HCT116 (cell line): ENCODE measurements around the gene MATK. TPM values are rescaled to one million over a fixed set of nuclear protein-coding genes. Genes with fewer than 3 reads are reported as not detected.

ENCODE experiments used
- ATAC-seq: fragments of 200-7000 bp; cut with Tn5 transposase; 2 replicates; pipeline ENCODE4 v1.9.1; 2020; ENCODE audit warnings: mild to moderate bottlenecking, moderate library complexity
- BruUV-seq: library from RNA; stranded (reverse); fragments of 400-500 nt; replicated peaks from 2 replicates; lab custom pipeline; 2021; lab: Mats Ljungman, UMichigan
- CTCF ChIA-PET: fragments of 300-600 bp; sonication (Branson Sonifier 250); formaldehyde crosslinking; loops from one replicate; lab custom pipeline; 2021; ENCODE audit warnings: antibody characterized with exemption; lab: Charles Lee
- POLR2A ChIA-PET: fragments of 300-600, 350-600 bp; sonication (Branson Sonifier 250); formaldehyde crosslinking; loops from one replicate; lab custom pipeline; 2021; ENCODE audit warnings: antibody characterized with exemption; lab: Charles Lee
- RAD21 ChIA-PET, 2 experiments: fragments of 300-600 bp; sonication (Branson Sonifier 250); formaldehyde crosslinking; loops; one replicate each; lab custom pipeline; 2023; ENCODE audit warnings: low total read pairs in 2 of 2; ENCODE audit not compliant: uncharacterized antibody in 2 of 2, unreplicated experiment in 2 of 2, low non-redundant PET in 1 of 2; lab: Charles Lee
- DNase-seq: peaks from one replicate; pipeline ENCODE4 v3.0.0-alpha.2; 2010; ENCODE audit warnings: low read depth, low spot score
- H2AFZ ChIP-seq: fragments of 200-600 bp; shearing (Covaris generic), sonication (generic); 2 replicates; pipeline ENCODE4 v1.6.1; 2017; ENCODE audit warnings: low read depth, mixed run types, mixed read lengths, antibody characterized with exemption, low read length; ENCODE audit not compliant: poor library complexity, severe bottlenecking
- H3K27ac ChIP-seq: 2 replicates; pipeline ENCODE4 v1.5.1; 2012; ENCODE audit warnings: low read depth, low read length
- H3K27me3 ChIP-seq: fragments of 200-600 bp; sonication (generic); 2 replicates; pipeline ENCODE4 v1.6.1; 2016; ENCODE audit warnings: mixed run types, low read length, mixed read lengths; ENCODE audit not compliant: insufficient read depth
- H3K36me3 ChIP-seq, 2 experiments: fragments of 200-500 bp in 1 of 2; fragments of 200-600 bp in 1 of 2; sonication (Bioruptor generic) in 1 of 2; sonication (generic) in 1 of 2; 2 replicates each; pipeline versions ENCODE4 v1.5.1 to v1.6.1; 2014 to 2016; ENCODE audit warnings: low read length in 2 of 2, inconsistent platforms in 1 of 2, mixed read lengths in 1 of 2, mixed run types in 1 of 2; ENCODE audit not compliant: insufficient read depth in 2 of 2, control insufficient read depth in 1 of 2
- H3K4me1 ChIP-seq, 2 experiments: fragments of 200-600 bp in 1 of 2; sonication (generic) in 1 of 2; 2 replicates each; pipeline versions ENCODE4 v1.5.1 to v1.6.1; 2012 to 2017; ENCODE audit warnings: low read length in 2 of 2, inconsistent platforms in 1 of 2, mild to moderate bottlenecking in 1 of 2, mixed read lengths in 1 of 2, mixed run types in 1 of 2, moderate library complexity in 1 of 2; ENCODE audit not compliant: insufficient read depth in 2 of 2, control insufficient read depth in 1 of 2
- H3K4me2 ChIP-seq: fragments of 200-600 bp; sonication (generic); 2 replicates; pipeline ENCODE4 v1.6.1; 2017; ENCODE audit warnings: mixed run types, low read length, mixed read lengths
- H3K4me3 ChIP-seq, 2 experiments: fragments of 200-600 bp in 1 of 2; sonication (generic) in 1 of 2; replicated peaks in 1 of 2; 2 replicates each; pipeline ENCODE4 v1.5.1; 2011 to 2016; ENCODE audit warnings: low read length in 2 of 2, control low read depth in 1 of 2, low read depth in 1 of 2, mild to moderate bottlenecking in 1 of 2, mixed read lengths in 1 of 2, mixed run types in 1 of 2
- H3K79me2 ChIP-seq: fragments of 200-600 bp; sonication (generic); 2 replicates; pipeline ENCODE4 v1.6.1; 2017; ENCODE audit warnings: mild to moderate bottlenecking, mixed run types, low read length, moderate library complexity, mixed read lengths; ENCODE audit not compliant: insufficient read depth
- H3K9ac ChIP-seq: fragments of 200-600 bp; sonication (generic); 2 replicates; pipeline ENCODE4 v1.6.1; 2016; ENCODE audit warnings: low read length, mixed read lengths
- H3K9me2 ChIP-seq: fragments of 200-600 bp; sonication (generic), shearing (Covaris generic); 2 replicates; pipeline ENCODE4 v1.6.1; 2017; ENCODE audit warnings: mixed run types, mild to moderate bottlenecking, moderate library complexity; ENCODE audit not compliant: insufficient read depth
- H3K9me3 ChIP-seq, 2 experiments: fragments of 200-500 bp in 1 of 2; fragments of 200-600 bp in 1 of 2; sonication (Bioruptor generic) in 1 of 2; sonication (generic) in 1 of 2; 2 replicates each; pipeline ENCODE4 v1.6.1; 2014 to 2017; ENCODE audit warnings: low read length in 2 of 2, mixed read lengths in 2 of 2, inconsistent platforms in 1 of 2, low read depth in 1 of 2, mild to moderate bottlenecking in 1 of 2, mixed run types in 1 of 2, moderate library complexity in 1 of 2; ENCODE audit not compliant: control insufficient read depth in 1 of 2, insufficient read depth in 1 of 2
- H4K20me1 ChIP-seq: fragments of 200-600 bp; sonication (generic), shearing (Covaris generic); 2 replicates; pipeline ENCODE4 v1.6.1; 2017; ENCODE audit warnings: mixed run types, mild to moderate bottlenecking, moderate library complexity; ENCODE audit not compliant: insufficient read depth
- CEBPB ChIP-seq: IDR thresholded peaks from 2 replicates; pipeline ENCODE4 v1.6.1; 2012; ENCODE audit warnings: low read depth
- TCF7L2 ChIP-seq: IDR thresholded peaks from 2 replicates; pipeline ENCODE4 v1.7.0; 2011; ENCODE audit warnings: borderline replicate concordance, inconsistent platforms; ENCODE audit not compliant: insufficient read depth, insufficient read length; ENCODE audit errors: extremely low read depth
- ZFX ChIP-seq: fragments of 450-650 bp; IDR thresholded peaks from 2 replicates; pipeline ENCODE4 v1.6.1; 2017
- ZNF274 ChIP-seq: fragments of 200-500 bp; sonication (Bioruptor generic); IDR thresholded peaks from 2 replicates; pipeline ENCODE4 v1.6.1; 2014; ENCODE audit warnings: mild to moderate bottlenecking, low read depth, low read length, inconsistent platforms
- intact Hi-C: fragments of 100-400 bp; cut with micrococcal nuclease; formaldehyde crosslinking; loops from 2 replicates; pipeline ENCODE4 v1.10.0; 2022
- total RNA-seq: library from RNA; stranded (reverse); gene quantifications from one replicate; pipeline ENCODE4 v1.2.1, GENCODE V29; 2021; ENCODE audit not compliant: unreplicated experiment
- TF ChIP-seq, protein P1 (sequence below): IDR thresholded peaks from 2 replicates; pipeline ENCODE4 v1.6.1; 2012; ENCODE audit warnings: low read depth

MATK gene
- total RNA-seq, 1 experiment from 2014 or later, result not detected

DNA sequence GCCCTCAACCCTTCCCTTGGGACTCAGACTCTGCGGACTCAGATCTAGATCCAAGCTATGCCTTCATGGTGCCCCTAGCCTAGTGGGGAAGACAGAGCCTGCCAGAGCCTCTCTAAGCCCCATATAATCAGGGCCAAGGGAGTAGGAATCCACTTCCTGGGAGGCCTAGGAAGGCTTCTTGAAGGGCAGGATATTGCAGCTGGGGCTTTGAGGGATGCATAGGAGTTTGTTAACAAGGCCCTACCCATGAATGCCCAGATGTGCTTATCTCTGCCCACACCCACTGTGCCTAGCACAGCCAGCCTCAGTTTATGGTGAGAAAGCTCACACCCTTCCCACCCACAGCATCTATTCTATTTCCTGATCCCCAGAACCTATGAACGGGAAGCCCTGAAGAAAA is 36.0 kb downstream of the MATK start:
- Histone ChIP-seq H3K36me3 (peaks cover 0 to 3% of the 10 kb centered on the region in 2 experiments; a peak in 2 of 4 replicates), H2AFZ (no peak overlapping the region), H3K79me2 (no peaks in the 10 kb centered on the region), H3K27me3 (no peaks in the 10 kb centered on the region), H4K20me1 (no peaks in the 10 kb centered on the region), H3K9ac (no peak overlapping the region), H3K9me2 (no peaks in the 10 kb centered on the region), H3K4me3 (no peak overlapping the region), H3K4me1 (no peaks in the 10 kb centered on the region), H3K27ac (no peak overlapping the region), H3K9me3 (no peaks in the 10 kb centered on the region), H3K4me2 (no peak overlapping the region)
- BruUV-seq, result no TSS peak
- CTCF ChIA-PET, result no interaction called here
- no peak for TF ChIP-seq CEBPB
- no peak for TF ChIP-seq ZFX
- intact Hi-C loops, result no loop called here
- RAD21 ChIA-PET, result no interaction called here
- POLR2A ChIA-PET, result interaction anchor here (1.1 kb wide), 1 partner anchor 12 kb away, joined by 4 read pairs; the partner anchor contains the start of gene MRPL54
- no peak for ATAC-seq
- DNase-seq, result no peak

GRCh38 chr19:3748965-3749364 is 37.2 kb downstream of the MATK start:
- H3K9me3 ChIP-seq, result no peaks in the 10 kb centered on the region
- H3K79me2 ChIP-seq, result no peaks in the 10 kb centered on the region
- no peak overlapping the region for H3K4me2 ChIP-seq
- no peaks in the 10 kb centered on the region for H3K4me1 ChIP-seq
- ChIA-PET POLR2A (interaction anchor here (1.1 kb wide), 1 partner anchor 14 kb away, joined by 4 read pairs; the partner anchor contains the start of gene MRPL54), CTCF (no interaction called here), RAD21 (interaction anchor here in 1 of 2 experiments (0.6 kb wide), 1 partner anchor 81 kb away, joined by 4 read pairs; no protein-coding TSS in a partner anchor)
- H3K9me2 ChIP-seq, result no peaks in the 10 kb centered on the region
- DNase-seq (no peak), ATAC-seq (no peak)
- H3K36me3 ChIP-seq, result peaks cover 0 to 3% of the 10 kb centered on the region in 2 experiments; a peak in 2 of 4 replicates
- no peak overlapping the region for H3K4me3 ChIP-seq
- H3K27me3 ChIP-seq, result no peaks in the 10 kb centered on the region
- H2AFZ ChIP-seq, result no peak overlapping the region
- H3K27ac ChIP-seq, result no peak overlapping the region
- no TSS peak for BruUV-seq
- H4K20me1 ChIP-seq, result no peaks in the 10 kb centered on the region
- H3K9ac ChIP-seq, result no peak overlapping the region
- intact Hi-C loops, result no loop called here
- no peak for TF ChIP-seq ZNF274
- no peak for TF ChIP-seq TCF7L2
- TF ChIP-seq, protein P1, sequence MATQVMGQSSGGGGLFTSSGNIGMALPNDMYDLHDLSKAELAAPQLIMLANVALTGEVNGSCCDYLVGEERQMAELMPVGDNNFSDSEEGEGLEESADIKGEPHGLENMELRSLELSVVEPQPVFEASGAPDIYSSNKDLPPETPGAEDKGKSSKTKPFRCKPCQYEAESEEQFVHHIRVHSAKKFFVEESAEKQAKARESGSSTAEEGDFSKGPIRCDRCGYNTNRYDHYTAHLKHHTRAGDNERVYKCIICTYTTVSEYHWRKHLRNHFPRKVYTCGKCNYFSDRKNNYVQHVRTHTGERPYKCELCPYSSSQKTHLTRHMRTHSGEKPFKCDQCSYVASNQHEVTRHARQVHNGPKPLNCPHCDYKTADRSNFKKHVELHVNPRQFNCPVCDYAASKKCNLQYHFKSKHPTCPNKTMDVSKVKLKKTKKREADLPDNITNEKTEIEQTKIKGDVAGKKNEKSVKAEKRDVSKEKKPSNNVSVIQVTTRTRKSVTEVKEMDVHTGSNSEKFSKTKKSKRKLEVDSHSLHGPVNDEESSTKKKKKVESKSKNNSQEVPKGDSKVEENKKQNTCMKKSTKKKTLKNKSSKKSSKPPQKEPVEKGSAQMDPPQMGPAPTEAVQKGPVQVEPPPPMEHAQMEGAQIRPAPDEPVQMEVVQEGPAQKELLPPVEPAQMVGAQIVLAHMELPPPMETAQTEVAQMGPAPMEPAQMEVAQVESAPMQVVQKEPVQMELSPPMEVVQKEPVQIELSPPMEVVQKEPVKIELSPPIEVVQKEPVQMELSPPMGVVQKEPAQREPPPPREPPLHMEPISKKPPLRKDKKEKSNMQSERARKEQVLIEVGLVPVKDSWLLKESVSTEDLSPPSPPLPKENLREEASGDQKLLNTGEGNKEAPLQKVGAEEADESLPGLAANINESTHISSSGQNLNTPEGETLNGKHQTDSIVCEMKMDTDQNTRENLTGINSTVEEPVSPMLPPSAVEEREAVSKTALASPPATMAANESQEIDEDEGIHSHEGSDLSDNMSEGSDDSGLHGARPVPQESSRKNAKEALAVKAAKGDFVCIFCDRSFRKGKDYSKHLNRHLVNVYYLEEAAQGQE, result no peak
- TF ChIP-seq ZFX, result no peak
